H9 (cell line): Measurements from ENCODE around the gene KRT78. TPM values are rescaled to one million over a fixed set of nuclear protein-coding genes. Genes with fewer than 3 reads are reported as not detected.

Experiments used
- DNase-seq: peaks from one replicate; pipeline ENCODE4 v3.0.0-alpha.2; 2017
- H2AFZ ChIP-seq: one replicate; pipeline ENCODE4 v1.6.1; 2013; ENCODE audit warnings: mild to moderate bottlenecking, low read length, control low read depth, moderate library complexity
- H2AK5ac ChIP-seq: 2 replicates; pipeline ENCODE4 v1.6.1; 2013; ENCODE audit warnings: low read length, control low read depth, mixed read lengths; ENCODE audit not compliant: insufficient read length
- H2BK120ac ChIP-seq: one replicate; pipeline ENCODE4 v1.6.1; 2013; ENCODE audit warnings: low read depth, mild to moderate bottlenecking, low read length, control low read depth, inconsistent platforms; ENCODE audit not compliant: poor library complexity, severe bottlenecking
- H2BK12ac ChIP-seq: 2 replicates; pipeline ENCODE4 v1.6.1; 2013; ENCODE audit warnings: low read length, control low read depth, mixed read lengths, low read depth; ENCODE audit not compliant: insufficient read length
- H2BK15ac ChIP-seq: 2 replicates; pipeline ENCODE4 v1.6.1; 2013; ENCODE audit warnings: low read depth, low read length, control low read depth
- H2BK20ac ChIP-seq: one replicate; pipeline ENCODE4 v1.6.1; 2013; ENCODE audit warnings: low read depth, mild to moderate bottlenecking, low read length, control low read depth, inconsistent platforms; ENCODE audit not compliant: poor library complexity, severe bottlenecking
- H2BK5ac ChIP-seq: 2 replicates; pipeline ENCODE4 v1.6.1; 2013; ENCODE audit warnings: low read length, control low read depth, mixed read lengths; ENCODE audit not compliant: insufficient read length
- H3K14ac ChIP-seq: 2 replicates; pipeline ENCODE4 v1.6.1; 2013; ENCODE audit warnings: low read length, control low read depth; ENCODE audit not compliant: insufficient read depth
- H3K18ac ChIP-seq: 2 replicates; pipeline ENCODE4 v1.6.1; 2013; ENCODE audit warnings: low read depth, mild to moderate bottlenecking, mixed read lengths, low read length, control low read depth; ENCODE audit not compliant: insufficient read length
- H3K23ac ChIP-seq: 2 replicates; pipeline ENCODE4 v1.6.1; 2013; ENCODE audit warnings: low read length, control low read depth, mixed read lengths, low read depth; ENCODE audit not compliant: insufficient read length
- H3K23me2 ChIP-seq: 2 replicates; pipeline ENCODE4 v1.6.1; 2013; ENCODE audit warnings: low read depth, mild to moderate bottlenecking, mixed read lengths, low read length, control low read depth; ENCODE audit not compliant: insufficient read length, poor library complexity, severe bottlenecking
- H3K27ac ChIP-seq: 2 replicates; pipeline ENCODE4 v1.5.1; 2013; ENCODE audit warnings: low read length, control low read depth, mixed read lengths, low read depth; ENCODE audit not compliant: insufficient read length
- H3K27me3 ChIP-seq: 2 replicates; pipeline ENCODE4 v1.6.1; 2013; ENCODE audit warnings: low read length, control low read depth, inconsistent platforms; ENCODE audit not compliant: insufficient read depth
- H3K4ac ChIP-seq: 2 replicates; pipeline ENCODE4 v1.6.1; 2013; ENCODE audit warnings: low read depth, mild to moderate bottlenecking, control low read depth, inconsistent platforms, low read length, moderate library complexity
- H3K4me1 ChIP-seq: 2 replicates; pipeline ENCODE4 v1.6.1; 2013; ENCODE audit warnings: low read length, control low read depth, inconsistent platforms; ENCODE audit not compliant: insufficient read depth
- H3K4me2 ChIP-seq: 2 replicates; pipeline ENCODE4 v1.6.1; 2013; ENCODE audit warnings: low read length, control low read depth, mixed read lengths; ENCODE audit not compliant: insufficient read length, insufficient read depth
- H3K56ac ChIP-seq: 2 replicates; pipeline ENCODE4 v1.6.1; 2013; ENCODE audit warnings: low read depth, mild to moderate bottlenecking, mixed read lengths, low read length, control low read depth; ENCODE audit not compliant: insufficient read length
- H3K79me1 ChIP-seq: 2 replicates; pipeline ENCODE4 v1.6.1; 2013; ENCODE audit warnings: low read depth, mild to moderate bottlenecking, moderate library complexity, low read length, control low read depth, inconsistent platforms; ENCODE audit not compliant: insufficient read depth, poor library complexity, severe bottlenecking
- H3K79me2 ChIP-seq: 2 replicates; pipeline ENCODE4 v1.6.1; 2013; ENCODE audit warnings: low read length, control low read depth, inconsistent platforms; ENCODE audit not compliant: insufficient read depth
- H3K9ac ChIP-seq: 2 replicates; pipeline ENCODE4 v1.6.1; 2013; ENCODE audit warnings: low read length, control low read depth, mixed read lengths; ENCODE audit not compliant: insufficient read length; ENCODE audit errors: extremely low read depth
- H3K9me3 ChIP-seq: one replicate; pipeline ENCODE4 v1.6.1; 2013; ENCODE audit warnings: low read depth, low read length, inconsistent platforms; ENCODE audit not compliant: control insufficient read depth
- H3T11ph ChIP-seq: one replicate; pipeline ENCODE4 v1.6.1; 2013; ENCODE audit warnings: mild to moderate bottlenecking, low read length, control low read depth, inconsistent platforms
- H4K20me1 ChIP-seq: one replicate; pipeline ENCODE4 v1.6.1; 2013; ENCODE audit not compliant: control insufficient read depth, insufficient read length, insufficient read depth
- H4K5ac ChIP-seq: 2 replicates; pipeline ENCODE4 v1.6.1; 2013; ENCODE audit warnings: low read depth, mild to moderate bottlenecking, mixed read lengths, low read length, control low read depth; ENCODE audit not compliant: insufficient read length
- H4K8ac ChIP-seq: replicated peaks from 2 replicates; pipeline ENCODE4 v1.6.1; 2013; ENCODE audit warnings: low read length, control low read depth, mixed read lengths, low read depth; ENCODE audit not compliant: insufficient read length
- H4K91ac ChIP-seq: 2 replicates; pipeline ENCODE4 v1.6.1; 2013; ENCODE audit warnings: low read depth, mild to moderate bottlenecking, moderate library complexity, mixed read lengths, low read length, control low read depth; ENCODE audit not compliant: insufficient read length
- H3K27ac Mint-ChIP-seq, 3 experiments: 2 replicates in 2 of 3; 3 replicates in 1 of 3; pipeline ENCODE4 v1.8.0; 2020 to 2021; ENCODE audit warnings: mixed read lengths in 3 of 3, mild to moderate bottlenecking in 1 of 3, moderate library complexity in 1 of 3
- H3K27me3 Mint-ChIP-seq: 2 replicates; pipeline ENCODE4 v1.8.0; 2021; ENCODE audit warnings: low read depth, mild to moderate bottlenecking, moderate library complexity, mixed read lengths
- H3K36me3 Mint-ChIP-seq, 3 experiments: 2 replicates in 2 of 3; 3 replicates in 1 of 3; pipeline ENCODE4 v1.8.0; 2020 to 2021; ENCODE audit warnings: low read depth in 3 of 3, mixed read lengths in 3 of 3; ENCODE audit not compliant: insufficient read depth in 1 of 3
- H3K4me1 Mint-ChIP-seq, 2 experiments: 2 replicates each; pipeline ENCODE4 v1.8.0; 2020; ENCODE audit warnings: mixed read lengths in 2 of 2
- H3K4me3 Mint-ChIP-seq, 2 experiments: 2 replicates in 1 of 2; 3 replicates in 1 of 2; pipeline ENCODE4 v1.8.0; 2020 to 2021; ENCODE audit warnings: mild to moderate bottlenecking in 2 of 2, mixed read lengths in 2 of 2, moderate library complexity in 1 of 2
- H3K9me3 Mint-ChIP-seq, 2 experiments: 2 replicates in 1 of 2; 3 replicates in 1 of 2; pipeline ENCODE4 v1.8.0; 2020; ENCODE audit warnings: mild to moderate bottlenecking in 2 of 2, mixed read lengths in 2 of 2, moderate library complexity in 1 of 2
- WGBS: extraction: QIAGEN DNeasy Blood & Tissue Kit; methylation state at CpG from one replicate; pipeline ENCODE4 v1.1.7; 2013; ENCODE audit warnings: missing lambda C conversion rate, low lambda C conversion rate, mixed read lengths; ENCODE audit not compliant: insufficient read length; ENCODE audit errors: extremely low coverage; 5-methylcytosine and 5-hydroxymethylcytosine counted together
- total RNA-seq: library from RNA; stranded (reverse); gene quantifications from 2 replicates; pipeline ENCODE4 v1.2.1, GENCODE V29; 2021
- TF ChIP-seq, protein P1 (sequence below): fragments of 200-600 bp; sonication (generic); conservative IDR thresholded peaks from 3 replicates; pipeline ENCODE4 v1.8.0; 2021; ENCODE audit warnings: antibody characterized with exemption, mild to moderate bottlenecking

Gene KRT78
- total RNA-seq, 1 experiment from 2014 or later, result not detected

DNA sequence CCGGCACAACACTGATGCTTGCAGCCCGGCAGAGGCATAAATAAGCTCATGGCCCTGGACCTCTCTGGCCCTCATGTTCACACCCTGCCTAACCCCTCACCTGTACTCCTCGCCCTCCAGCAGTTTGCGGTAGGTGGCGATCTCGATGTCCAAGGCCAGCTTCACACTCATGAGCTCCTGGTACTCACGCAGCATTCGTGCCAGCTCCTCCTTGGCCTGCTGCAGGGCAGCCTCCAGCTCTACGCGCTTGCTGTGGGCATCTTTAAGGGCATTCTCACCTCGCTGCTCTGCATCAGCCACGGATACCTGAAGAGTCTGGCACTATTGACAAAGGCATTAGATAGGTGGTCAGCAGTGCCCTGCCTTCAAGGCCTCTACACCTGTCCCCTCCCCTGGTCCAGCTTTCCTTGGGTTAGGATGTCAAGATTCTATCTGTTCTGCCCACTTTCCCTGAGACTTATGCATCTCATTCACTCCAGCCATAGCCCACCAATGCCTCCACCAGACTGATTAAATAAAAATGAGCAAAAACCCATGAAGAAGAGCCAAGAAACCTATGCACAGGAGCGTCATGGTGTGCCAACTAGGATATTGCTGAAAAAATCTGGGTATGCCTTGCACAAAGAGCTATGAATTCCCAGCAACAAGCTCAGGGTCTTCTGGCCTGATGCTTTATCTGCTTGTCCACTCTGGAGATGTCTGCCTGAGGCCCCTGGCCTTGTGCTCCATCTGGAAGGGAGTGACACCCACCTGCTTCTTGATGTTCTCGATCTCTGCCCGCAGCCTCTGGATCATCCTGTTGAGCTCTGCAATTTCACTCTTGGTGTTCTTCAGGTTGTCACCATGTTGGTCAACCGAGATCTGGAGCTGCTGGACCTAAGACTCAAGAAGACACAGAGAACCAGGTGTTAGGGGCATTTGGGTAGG is 41.0 kb downstream of the KRT78 start:
- no peaks in the 10 kb centered on the region for H3K79me2 ChIP-seq
- H3K23me2 ChIP-seq, result no peaks in the 10 kb centered on the region
- H3K9me3 ChIP-seq, result no peaks in the 10 kb centered on the region
- H2BK12ac ChIP-seq, result no peak overlapping the region
- H4K5ac ChIP-seq, result no peak overlapping the region
- H3K27ac Mint-ChIP-seq, result no peak overlapping the region
- no peak overlapping the region for H3K4me3 Mint-ChIP-seq
- no peak overlapping the region for H2BK5ac ChIP-seq
- H4K91ac ChIP-seq, result no peak overlapping the region
- H4K8ac ChIP-seq, result no peak overlapping the region
- H2BK15ac ChIP-seq, result no peak overlapping the region
- no peaks in the 10 kb centered on the region for H4K20me1 ChIP-seq
- no peak overlapping the region for H2AK5ac ChIP-seq
- H3K4me2 ChIP-seq, result no peak overlapping the region
- H3K56ac ChIP-seq, result no peak overlapping the region
- peaks cover 10% of the 10 kb centered on the region for H3K27me3 Mint-ChIP-seq
- H3K4me1 ChIP-seq, result peaks cover 2% of the 10 kb centered on the region; the same call in 1 of the 2 replicates
- H3K18ac ChIP-seq, result no peak overlapping the region
- no peak overlapping the region for H2BK120ac ChIP-seq
- H3K9ac ChIP-seq, result no peak overlapping the region
- no peak overlapping the region for H2AFZ ChIP-seq
- no peaks in the 10 kb centered on the region for H3K36me3 Mint-ChIP-seq
- no peak overlapping the region for H3K14ac ChIP-seq
- no peak overlapping the region for H3K4ac ChIP-seq
- no peak overlapping the region for H3K23ac ChIP-seq
- no CpG with 5 or more reads among the region's 16 CpGs for WGBS
- no peaks in the 10 kb centered on the region for H3K79me1 ChIP-seq
- DNase-seq, result no peak
- no peaks in the 10 kb centered on the region for H3K27me3 ChIP-seq
- H3K4me1 Mint-ChIP-seq, result peaks cover 19 to 20% of the 10 kb centered on the region in 2 experiments
- H2BK20ac ChIP-seq, result no peak overlapping the region
- TF ChIP-seq, protein P1, sequence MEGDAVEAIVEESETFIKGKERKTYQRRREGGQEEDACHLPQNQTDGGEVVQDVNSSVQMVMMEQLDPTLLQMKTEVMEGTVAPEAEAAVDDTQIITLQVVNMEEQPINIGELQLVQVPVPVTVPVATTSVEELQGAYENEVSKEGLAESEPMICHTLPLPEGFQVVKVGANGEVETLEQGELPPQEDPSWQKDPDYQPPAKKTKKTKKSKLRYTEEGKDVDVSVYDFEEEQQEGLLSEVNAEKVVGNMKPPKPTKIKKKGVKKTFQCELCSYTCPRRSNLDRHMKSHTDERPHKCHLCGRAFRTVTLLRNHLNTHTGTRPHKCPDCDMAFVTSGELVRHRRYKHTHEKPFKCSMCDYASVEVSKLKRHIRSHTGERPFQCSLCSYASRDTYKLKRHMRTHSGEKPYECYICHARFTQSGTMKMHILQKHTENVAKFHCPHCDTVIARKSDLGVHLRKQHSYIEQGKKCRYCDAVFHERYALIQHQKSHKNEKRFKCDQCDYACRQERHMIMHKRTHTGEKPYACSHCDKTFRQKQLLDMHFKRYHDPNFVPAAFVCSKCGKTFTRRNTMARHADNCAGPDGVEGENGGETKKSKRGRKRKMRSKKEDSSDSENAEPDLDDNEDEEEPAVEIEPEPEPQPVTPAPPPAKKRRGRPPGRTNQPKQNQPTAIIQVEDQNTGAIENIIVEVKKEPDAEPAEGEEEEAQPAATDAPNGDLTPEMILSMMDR, result no peak
- H3T11ph ChIP-seq, result no peak overlapping the region
- no peak overlapping the region for H3K27ac ChIP-seq
- no peaks in the 10 kb centered on the region for H3K9me3 Mint-ChIP-seq
